ENCODE data around the gene ERVH48-1.
"Not testable (repeated sequence)": the region's sequence is repeated elsewhere in the genome, so short reads cannot be mapped to it uniquely, and the experiment has no call there.

Gene ERVH48-1

DNA sequence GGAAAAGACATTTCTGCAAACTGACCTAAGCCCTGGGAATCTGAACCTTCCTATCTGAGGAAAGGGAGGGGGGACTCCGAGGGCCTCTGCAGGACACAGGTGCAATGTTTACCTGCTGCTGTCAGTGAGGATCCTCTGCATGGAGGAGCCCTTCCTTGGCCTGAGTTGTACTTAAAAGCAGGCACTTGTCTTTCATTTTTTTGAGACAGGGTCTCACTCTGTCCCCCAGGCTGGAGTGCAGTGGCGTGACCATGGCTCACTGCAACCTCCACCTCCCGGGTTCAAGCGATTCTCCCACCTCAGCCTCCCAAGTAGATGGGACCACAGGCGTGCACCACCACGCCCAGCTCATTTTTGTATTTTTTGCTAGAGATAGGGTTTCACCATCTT, 13.2 kb upstream of the ERVH48-1 start:
- DNase-seq: not testable (repeated sequence)

DNA sequence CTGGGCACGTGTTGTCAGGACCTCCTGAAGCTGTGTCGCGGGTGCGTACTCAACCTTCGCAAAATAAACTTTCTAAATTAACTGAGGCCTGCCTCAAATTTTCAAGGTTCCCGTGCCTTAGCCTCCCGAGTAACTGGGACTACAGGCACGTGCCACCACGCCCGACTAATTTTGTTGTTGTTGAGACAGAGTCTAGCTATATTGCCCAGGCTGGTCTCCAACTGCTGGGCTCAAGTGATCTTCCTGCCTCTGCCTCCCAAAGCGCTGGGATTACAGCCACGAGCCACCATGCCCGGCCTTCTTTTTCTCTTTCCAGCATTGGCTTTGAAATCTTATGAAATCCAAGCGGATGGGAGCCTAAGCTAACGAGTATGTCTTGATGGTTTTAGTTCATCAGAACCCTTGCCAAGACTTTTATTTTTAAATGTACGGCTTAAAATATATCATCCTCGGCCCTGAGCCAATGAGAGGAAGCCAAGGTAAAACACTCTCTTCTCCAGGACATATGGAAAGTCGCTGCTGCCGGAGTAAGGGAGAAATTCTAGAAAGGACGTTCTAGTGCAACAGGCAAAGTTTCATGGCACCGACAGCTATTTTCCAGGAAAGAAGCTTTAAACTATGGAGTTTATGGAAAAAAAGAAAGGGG, 12.7 kb upstream of the ERVH48-1 start:
- DNase-seq: no peak

DNA sequence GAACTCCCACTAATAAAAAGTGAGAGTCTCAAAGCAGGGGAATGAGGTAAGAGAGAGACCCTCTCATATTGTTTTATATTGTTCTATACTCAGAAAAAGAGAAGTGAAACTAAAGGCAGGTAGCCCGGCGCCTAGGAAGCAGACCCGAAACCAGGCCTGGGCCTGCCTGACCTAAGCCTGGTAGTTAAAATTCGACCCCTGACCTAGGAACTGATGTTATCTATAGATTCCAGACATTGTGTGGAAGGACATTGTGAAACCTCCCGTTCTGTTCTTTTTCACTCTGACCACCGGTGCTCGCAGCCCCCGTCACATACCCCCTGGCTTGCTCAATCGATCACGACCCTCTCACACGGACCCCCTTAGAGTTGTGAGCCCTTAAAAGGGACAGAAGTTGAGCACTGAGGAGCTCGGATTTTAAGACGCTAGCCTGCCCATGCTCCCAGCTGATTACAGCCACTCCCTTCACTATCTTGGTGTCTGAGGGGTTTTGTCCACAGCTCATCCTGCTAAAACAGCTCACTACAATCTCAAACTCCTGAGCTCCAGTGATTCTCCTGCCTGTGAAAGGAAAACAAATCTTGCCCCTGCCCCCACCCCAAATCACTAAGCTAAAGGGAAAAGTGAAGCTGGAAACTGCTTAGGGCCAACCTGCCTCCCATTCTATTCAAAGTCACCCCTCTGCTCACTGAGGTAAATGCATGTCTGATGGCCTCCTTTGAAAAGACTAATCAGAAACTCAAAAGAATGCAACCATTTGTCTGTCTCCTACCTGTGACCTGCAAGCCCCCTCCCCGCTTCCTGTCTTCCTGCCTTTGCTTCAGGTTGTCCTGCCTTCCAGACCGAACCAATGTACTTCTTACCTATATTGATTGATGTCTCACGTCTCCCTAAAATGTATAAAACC, 11.9 kb upstream of the ERVH48-1 start:
- not testable (repeated sequence) for DNase-seq

DNA sequence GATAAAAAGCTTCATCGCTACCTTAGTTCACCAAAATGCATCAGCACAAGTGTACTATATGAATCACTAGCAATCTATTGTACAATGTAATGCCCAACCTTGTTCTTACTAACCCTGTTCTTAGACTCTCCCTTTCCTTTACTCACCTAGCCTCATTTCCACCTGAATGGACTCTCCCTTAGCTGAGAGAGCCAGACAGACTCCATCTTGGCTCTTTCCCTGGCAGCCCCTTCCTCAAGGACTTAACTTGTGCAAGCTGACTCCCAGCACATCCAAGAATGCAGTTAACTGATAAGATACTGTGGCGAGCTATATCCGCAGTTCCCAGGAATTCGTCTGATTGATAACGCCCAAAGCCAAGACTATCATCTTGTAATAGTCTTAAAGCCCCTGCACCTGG, 10.9 kb upstream of the ERVH48-1 start:
- not testable (repeated sequence) for DNase-seq

DNA sequence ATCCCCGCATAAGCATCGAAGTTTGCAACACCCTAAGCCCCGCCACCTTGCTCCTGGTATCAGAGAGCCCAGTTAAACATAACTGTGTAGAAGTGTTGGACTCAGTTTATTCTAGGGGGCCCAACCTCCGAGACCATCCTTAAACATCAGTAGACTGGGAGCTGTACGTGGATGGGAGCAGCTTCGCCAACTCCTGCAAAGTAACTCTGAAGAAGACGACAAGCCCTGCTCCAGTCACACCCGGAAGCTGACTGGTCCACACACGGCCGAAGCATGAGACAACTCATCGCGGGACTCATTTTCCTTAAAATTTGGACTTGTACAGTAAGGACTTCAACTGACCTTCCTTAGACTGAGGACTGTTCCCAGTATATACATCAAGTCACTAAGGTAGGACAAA, 8.5 kb upstream of the ERVH48-1 start:
- DNase-seq: not testable (repeated sequence)

DNA sequence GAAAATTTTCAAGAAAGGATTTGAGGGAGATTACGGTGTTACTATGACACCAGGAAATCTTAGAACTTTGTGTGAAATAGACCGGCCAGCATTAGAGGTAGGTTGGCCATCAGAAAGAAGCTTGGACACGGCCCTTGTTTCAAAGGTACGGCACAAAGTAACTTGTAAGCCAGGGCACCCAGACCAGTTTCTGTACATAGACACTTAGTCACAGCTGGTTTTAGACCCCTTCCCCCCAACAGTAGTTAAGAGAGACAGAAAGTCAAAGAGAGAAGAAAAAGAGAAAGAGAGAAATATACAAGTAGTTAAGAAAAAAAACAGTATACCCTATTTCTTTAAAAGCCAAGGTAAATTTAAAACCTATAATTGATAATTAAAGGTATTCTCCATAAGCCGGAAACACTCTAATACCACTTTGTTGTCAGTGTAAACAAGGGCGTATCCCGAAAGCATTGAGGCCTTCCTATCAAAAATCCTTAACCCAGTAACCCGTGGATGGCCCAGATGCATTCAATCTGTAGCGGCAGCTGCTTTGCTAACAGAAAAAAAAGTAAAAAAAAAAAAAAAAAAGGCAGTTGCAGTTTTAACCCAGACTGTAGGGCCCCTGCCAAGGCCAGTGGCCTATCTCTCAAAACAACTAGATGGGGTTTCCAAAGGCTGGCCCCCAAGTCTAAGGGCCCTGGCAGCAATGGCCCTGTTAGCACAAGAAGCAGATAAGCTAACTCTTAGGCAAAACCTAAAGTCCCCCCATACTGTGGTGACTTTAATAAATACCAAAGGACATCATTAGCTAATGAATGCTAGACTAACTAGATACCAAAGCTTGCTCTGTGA, 7.9 kb upstream of the ERVH48-1 start:
- DNase-seq: not testable (repeated sequence)

DNA sequence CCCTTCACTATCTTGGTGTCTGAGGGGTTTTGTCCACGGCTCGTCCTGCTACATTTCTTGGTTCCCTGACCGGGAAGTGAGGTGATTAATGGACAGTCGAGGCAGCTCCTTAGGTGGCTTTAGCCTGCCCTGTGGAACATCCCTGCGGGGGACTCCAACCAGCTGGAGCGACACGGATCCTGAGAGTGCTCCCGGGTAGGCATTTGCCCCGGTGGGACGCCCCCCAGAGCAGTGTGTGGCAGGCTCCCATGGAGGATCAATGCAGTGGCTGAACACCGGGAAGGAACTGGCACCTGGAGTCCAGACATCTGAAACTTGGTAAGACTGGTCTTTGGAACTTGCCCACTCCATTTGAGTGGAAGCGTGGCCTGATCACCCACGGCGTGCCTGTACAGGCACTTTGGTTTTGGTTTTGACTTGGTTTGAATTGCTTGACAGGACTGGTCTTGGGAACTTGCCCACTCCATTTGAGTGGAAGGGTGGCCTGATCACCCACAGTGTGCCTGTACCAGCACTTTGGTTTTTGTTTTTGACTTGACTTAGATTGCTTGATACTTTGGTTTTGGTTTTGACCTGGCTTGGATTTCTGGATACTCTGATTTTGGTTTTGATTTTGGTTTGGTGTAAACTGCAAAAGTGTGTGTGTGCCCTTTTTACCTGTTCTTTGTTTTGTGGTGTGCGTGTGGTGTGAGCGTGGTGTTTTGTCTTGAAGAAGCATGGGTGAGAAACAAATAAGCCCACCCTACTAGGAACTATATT, 7.1 kb upstream of the ERVH48-1 start:
- not testable (repeated sequence) for DNase-seq

DNA sequence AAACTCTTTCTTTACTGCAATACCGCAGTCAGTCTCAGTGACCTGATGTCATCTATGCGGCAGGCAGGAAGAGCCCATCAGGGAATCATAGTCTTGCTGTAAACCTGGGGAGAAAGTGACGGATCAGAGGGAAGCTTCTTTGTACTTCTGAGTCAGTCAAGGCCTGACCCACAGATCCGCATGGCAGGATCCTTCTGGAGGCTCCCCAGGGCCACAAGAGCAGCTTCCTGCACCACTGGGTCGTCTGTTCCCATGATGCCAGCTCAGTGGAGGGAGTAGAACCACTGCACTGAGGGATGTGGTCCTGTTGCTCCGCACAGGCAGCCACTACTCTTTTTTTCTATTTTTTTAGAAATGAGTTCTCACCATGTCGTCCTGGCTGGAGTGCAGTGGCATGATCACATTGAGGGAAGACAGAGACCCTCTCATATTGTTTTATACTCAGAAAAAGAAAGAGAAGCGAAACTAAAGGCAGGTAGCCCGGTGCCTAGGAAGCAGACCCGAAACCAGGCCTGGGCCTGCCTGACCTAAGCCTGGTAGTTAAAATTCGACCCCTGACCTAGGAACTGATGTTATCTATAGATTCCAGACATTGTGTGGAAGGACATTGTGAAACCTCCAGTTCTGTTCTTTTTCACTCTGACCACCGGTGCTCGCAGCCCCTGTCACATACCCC, 6.3 kb upstream of the ERVH48-1 start:
- no peak for DNase-seq

DNA sequence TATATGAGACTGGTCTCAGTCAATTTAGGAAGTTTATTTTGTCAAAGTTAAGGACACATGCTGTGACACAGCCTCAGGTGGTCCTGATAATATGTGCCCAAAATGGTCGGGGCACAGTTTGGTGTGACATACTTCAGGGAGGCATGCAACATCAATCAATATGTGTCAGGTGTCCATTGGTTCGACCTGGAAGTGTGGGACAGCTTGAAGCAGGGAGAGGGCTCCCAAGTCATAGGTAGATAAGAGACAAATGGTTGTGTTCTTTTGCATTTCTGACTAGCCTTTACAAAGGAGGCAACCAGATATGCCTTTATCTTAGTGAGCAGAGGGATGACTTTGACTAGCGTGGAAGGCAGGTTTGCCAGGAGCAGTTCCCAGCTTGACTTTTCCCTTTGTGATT, 4.5 kb upstream of the ERVH48-1 start:
- no peak for DNase-seq

DNA sequence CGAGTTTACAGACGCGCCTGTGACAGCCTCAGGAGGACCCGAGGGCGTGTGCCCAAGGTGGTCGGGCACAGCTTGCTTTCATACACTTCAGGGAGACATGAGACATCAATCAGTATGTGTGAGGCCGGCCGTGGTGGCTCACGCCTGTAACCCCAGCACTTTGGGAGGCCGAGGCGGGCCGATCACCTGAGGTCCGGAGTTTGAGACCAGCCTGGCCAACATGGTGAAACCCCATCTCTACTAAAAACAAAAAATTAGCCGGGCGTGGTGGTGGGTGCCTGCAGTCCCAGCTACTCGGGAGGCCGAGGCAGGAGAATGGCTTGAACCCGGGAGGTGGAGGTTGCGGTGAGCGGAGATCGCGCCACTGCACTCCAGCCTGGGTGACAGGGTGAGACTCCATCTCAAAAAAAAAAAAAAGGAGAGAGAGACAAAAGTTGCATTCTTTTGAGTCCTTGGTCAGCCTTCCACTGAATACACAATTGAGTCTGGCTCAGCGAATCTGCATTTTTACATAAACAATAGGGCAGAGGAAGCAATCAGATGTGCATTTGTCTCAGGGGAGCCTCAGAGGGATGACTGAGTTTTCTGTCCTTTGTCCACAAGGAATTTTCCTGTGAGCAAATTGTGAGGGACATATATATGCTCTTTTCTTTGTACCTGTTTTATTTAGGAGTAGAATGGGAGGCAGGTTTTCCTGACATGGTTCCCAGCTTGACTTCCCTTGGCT, 2.2 kb upstream of the ERVH48-1 start:
- DNase-seq: not testable (repeated sequence)

DNA sequence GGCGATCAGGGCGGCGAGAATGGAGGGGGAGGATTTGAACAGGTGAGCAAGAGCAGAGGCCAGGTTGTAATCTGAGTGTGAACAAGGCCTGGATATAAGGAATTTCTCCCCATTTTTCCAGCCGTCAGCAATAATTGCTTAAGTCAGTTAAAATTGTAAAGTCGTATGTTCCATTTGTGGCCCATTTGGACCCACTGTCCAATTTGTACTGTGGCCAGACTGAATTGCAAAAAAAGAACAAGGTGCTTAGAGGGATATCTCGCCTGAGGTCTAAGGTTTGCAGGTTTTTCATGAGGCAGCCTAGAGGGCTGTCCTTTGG, 1.0 kb downstream of the ERVH48-1 start:
- no peak for DNase-seq

DNA sequence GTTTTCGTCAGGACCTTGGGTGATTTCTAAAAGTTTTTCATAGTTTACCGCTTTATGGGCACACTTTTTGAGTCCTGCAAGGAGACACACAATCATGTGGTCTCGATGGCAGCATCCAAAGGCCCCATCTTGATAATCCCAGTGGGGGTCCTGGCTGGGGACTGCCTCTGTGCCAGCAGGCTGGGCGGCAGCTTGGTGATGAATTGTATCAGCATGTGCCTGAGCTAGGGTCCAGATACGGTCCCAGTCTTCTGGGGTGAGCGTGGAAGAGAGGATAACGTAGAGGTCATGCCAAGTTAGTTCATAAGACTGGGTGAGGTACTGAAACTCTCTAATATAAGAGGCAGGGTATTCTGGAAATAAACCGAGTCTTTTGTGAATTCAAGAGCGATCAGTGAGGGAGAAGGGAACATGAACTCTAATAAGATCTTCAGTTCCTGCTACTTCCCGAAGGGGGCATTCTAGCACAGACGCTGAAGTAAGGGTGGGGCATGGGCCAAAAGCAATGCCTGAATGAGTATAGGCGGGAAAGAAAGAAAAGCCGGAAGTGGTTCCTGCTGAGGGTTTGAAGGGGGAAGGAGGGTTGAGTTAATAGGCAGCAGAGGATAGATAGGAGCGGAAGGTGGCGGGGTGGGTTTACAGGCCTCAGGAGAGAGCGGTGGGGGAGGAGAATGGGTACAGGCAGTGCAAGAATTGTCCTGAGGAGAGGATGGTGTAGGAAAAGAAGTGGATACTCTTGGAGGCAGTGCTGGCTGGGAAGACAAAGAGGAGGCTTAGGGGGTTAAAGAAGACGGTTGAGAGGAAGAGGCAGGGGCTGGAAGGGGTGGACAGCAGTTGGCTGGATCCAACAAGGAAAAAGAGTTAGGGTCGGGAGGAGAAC, 1.6 kb downstream of the ERVH48-1 start:
- peak; percentile 88 for DNase-seq

DNA sequence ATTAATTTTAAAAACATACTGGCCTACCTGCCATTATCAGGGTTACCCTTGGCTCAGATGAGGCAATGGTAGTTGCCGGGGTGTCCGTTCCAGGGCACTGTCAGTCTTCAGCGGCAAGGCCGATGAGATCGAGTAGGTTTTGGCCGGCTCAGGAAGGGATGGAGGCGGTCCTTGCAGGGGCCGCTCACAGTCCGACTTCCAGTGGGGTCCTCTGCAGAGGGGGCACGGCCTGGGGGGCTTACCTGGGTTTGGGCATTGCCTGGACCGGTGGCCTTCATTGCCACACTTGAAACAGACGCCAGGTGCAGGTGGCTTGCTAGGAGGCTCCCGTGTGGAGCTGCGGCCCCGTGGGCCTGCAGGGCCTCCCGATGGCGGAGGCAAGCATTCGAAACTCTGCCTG, 2.5 kb downstream of the ERVH48-1 start:
- DNase-seq: no peak

DNA sequence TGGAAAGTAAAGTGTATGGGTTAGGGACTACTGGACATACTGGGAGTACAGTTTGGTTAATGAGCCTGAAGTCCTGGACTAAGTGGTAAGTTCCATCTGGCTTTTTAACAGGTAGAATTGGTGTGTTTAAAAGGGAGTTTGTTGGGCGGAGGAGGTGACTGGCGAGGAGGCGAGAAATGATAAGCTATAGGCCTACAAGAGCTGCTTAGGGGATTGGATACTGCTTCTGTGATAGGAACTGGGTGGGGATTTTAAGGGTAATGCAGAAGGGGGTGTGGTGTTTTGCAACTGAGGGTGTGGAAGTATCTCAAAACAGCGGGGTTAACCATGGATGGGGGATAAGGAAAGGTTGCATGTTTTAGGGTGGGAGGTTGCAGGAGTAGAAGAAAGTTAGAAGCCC, 3.5 kb downstream of the ERVH48-1 start:
- no peak for DNase-seq

DNA sequence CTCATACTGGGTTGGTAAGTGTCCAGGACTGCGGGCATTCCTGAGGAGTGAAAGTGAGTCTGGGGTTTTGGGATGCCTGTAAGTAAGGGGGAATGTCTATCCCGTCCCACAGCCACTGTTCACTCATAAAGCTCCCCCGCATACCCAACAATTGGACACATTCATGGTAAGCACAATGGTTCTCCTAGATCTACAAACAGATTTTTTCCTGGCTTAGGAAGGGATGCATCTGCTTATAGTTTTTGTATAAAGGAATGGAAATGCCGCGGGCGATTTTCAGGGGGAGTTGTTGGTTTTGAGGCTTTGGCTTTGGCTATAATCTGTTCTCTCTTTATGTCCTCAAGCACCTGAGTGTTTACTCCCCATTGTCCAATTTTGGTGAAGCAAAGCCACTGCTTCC, 7.1 kb downstream of the ERVH48-1 start:
- no peak for DNase-seq

DNA sequence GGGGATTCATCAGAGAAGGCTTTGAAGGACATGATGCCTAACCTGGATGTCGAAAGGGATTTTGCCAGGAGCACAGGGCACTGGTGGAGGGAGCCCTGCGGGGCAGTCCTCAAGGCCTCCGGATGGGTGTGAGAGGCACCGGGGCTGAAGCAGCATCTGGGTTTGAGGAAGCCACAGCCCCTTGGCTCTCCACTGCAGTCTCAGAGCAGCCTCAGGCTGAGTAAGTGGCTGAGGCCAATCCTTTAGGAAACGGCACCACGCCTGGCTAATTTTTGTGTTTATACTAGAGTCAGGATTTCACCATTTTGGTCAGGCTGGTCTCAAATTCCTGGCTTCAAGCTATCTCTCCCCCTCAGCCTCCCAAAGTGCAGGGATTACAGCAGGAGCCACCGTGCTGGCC, 12.0 kb downstream of the ERVH48-1 start:
- no peak for DNase-seq

DNA sequence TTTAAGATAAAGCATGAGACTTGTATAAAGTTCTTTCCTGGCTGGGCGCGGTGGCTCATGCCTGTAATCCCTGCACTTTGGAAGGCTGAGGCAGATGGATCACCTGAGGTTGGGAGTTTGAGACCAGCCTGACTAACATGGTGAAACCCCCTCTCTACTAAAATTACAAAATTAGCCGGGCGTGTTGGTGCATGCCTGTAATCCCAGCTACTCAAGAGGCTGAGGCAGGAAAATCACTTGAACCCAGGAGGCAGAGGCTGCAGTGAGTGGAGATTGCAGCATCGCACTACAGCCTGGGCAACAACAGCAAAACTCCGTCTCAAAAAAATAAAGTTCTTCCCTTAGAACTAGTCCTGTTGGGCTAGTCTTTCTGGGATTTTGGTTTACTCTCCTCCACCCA, 13.5 kb downstream of the ERVH48-1 start:
- DNase-seq: not testable (repeated sequence)

DNA sequence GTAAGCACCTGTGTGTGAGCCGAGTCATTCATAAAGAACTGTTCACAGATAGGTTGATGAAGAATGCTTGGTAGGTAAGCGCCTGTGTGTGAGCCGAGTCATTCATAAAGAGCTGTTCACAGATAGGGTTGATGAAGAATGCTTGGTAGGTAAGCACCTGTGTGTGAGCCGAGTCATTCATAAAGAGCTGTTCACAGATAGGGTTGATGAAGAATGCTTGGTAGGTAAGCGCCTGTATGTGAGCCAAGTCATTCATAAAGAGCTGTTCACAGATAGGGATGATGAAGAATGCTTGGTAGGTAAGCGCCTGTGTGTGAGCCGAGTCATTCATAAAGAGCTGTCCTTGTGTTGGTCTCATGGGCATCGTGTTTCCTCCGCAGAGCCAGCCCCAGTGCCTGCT, 16.9 kb downstream of the ERVH48-1 start:
- DNase-seq: not testable (repeated sequence)

DNA sequence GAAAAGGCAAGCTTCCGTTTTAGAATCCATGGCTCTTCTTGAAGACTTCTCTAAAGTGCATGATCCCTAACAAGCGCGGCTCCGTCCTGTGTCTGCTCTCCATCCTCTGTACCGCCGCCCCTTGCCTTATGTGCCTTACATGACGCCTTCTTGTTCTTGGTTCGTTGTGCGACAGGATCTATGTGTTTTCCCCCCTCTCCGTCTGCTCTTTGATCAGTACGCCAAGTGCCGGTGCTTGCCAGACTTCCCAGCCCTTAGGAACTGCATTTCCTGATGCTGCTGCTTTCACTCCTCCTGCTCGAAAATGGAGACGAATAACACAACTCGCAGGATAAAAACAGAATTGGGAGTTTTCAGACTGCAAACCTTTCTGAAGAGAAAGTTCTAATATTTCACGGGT, 19.2 kb downstream of the ERVH48-1 start:
- no peak for DNase-seq

DNA sequence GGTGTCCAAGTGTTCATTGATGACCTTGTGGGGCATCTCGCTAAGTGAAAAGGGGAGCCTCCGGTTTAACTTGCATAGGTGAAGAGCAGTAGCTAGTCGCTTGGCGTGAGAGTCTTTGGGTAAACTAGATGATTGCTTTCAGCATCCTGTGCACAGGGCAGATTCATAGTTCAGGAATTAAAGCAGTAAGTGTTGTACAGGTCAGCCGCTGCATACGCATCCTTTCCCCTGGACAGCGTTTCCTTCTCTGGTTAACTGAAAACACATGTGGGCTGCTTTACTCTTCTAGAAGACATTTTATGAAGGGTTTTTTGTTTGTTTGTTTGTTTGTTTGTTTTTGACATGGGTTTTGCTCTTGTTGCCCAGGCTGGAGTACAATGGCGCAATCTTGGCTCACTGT, 20.2 kb downstream of the ERVH48-1 start:
- DNase-seq: no peak

DNA sequence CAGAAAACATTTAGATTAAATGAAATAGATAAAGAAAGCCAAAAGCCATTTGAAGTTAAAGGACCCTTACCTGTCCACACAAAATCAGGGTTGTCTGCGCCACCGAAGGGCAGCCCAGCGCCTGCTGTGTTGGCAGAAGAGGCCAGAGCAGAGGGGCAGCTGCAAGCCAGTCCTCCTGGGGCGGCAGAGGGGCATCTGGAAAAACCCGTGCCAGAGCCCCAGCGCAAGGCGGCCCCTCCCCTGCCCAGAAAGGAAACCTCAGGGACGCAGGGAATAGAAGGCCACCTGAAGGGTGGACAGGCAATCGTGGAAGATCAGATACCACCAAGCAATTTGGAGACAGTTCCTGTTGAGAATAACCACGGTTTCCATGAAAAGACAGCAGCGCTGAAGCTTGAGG, 21.6 kb downstream of the ERVH48-1 start:
- no peak for DNase-seq
